NT2/D1 (cell line): ENCODE results near the gene MKLN1.

Experiments
- YY1 ChIP-seq: IDR thresholded peaks from 2 replicates; pipeline ENCODE4 v1.6.1; 2011; ENCODE audit not compliant: insufficient read length, insufficient read depth
- ZNF274 ChIP-seq: IDR thresholded peaks from 2 replicates; pipeline ENCODE4 v1.6.1; 2011; ENCODE audit warnings: mild to moderate bottlenecking, low read depth, low read length

DNA sequence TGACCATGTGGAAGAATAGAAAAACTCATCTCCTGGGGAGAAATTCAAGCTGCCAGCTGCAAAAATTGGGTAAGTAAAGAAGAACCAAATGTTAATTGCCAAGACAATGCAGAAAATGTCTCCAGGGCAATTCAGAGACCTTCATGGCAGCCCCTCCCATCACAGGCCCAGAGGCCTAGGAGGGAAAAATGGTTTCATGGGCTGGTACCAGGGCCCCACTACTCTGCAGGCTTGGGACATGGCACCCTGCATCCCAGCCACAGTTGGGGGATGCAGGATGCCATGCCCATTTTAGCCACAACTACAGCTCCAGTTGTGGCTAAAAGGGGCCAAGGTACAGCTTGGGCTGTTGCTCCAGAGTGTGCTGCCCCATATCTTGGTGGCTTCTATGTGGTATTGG is 20.9 kb upstream of the MKLN1 start:
- TF ChIP-seq YY1, result no peak
- TF ChIP-seq ZNF274, result no peak
